Stimulated activated naive CD8-positive, alpha-beta T cell treated with anti-CD3 and anti-CD28 coated beads, Interleukin-15, amount 100 ng/mL, for 72 hours (primary cell): ENCODE measurements around the gene GUCY2D.
"Not testable (repeated sequence)": the region's sequence is repeated elsewhere in the genome, so short reads cannot be mapped to it uniquely, and the experiment has no call there.

Source experiments
- ATAC-seq: fragments of 150-1000 bp; cut with Tn5 transposase; 2 replicates; pipeline ENCODE4 v1.10.0; 2021; ENCODE audit warnings: mild to moderate bottlenecking, moderate library complexity
- DNase-seq, 2 donors: peaks; one replicate each; pipeline ENCODE4 v3.0.0; 2021 to 2022
- H3K27ac Mint-ChIP-seq, 2 donors: one replicate each; pipeline ENCODE4 v1.8.0; 2022; ENCODE audit warnings: mild to moderate bottlenecking in 2 of 2, mixed read lengths in 2 of 2, moderate library complexity in 2 of 2
- H3K27me3 Mint-ChIP-seq: one replicate; pipeline ENCODE4 v1.8.0; 2022; ENCODE audit warnings: mixed read lengths
- H3K4me1 Mint-ChIP-seq: one replicate; pipeline ENCODE4 v1.8.0; 2022; ENCODE audit warnings: mild to moderate bottlenecking, mixed read lengths
- H3K4me3 Mint-ChIP-seq, 2 donors: one replicate each; pipeline ENCODE4 v1.8.0; 2022; ENCODE audit warnings: mild to moderate bottlenecking in 2 of 2, mixed read lengths in 2 of 2, moderate library complexity in 1 of 2
- H3K9me3 Mint-ChIP-seq, 2 donors: one replicate each; pipeline ENCODE4 v1.8.0; 2022; ENCODE audit warnings: mixed read lengths in 2 of 2

Gene GUCY2D

DNA sequence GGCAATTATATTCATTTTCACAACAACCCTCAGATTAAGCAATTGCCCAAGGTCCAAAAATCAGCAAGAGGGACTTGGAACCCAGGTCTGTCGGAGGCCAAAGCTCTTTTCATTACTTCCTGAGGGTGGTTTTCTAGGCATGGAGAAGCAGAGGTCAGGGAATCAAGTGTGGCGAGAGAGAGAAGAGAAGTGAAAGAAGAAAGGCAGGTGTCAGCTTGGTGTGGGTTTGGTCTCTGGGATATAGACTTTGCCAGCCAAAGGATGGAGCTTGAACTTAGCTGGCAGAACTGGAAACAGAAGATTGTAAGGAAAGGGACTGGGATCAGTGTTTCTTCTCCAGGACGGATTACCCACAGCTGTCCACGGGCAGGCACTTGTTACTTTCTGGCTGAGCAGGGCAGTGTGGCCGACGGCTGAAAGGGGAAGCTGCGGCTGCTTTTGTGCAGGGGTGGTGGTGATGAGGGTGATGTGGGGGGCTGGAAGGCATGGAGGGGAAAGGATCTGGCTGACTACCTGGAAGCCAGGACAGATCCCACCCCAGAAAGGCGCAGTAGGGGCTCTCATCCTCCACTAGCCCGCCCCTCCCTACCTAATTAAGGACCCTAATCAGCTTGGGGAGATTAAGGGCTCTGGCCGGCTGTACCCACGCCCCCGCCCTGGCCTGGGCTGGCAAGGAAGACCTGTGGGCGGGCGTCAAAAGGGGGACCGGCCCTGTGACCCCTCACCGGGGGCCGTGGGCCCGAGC, at the start of gene GUCY2D:
GUCY2D (plus strand) TSS at position 640 of the 745 bp plus-strand sequence. CDS start 433 bp downstream, outside the sequence.
- DNase-seq = no peak
- H3K9me3 Mint-ChIP-seq = no peaks in the 10 kb centered on the region
- H3K4me1 Mint-ChIP-seq = peaks cover 12% of the 10 kb centered on the region
- H3K27me3 Mint-ChIP-seq = peaks cover 59% of the 10 kb centered on the region
- H3K27ac Mint-ChIP-seq = peak within 1 kb of the TSS in 1 of 2 donors; percentile 83
- ATAC-seq = no peak
- peak within 1 kb of the TSS; percentile 33 to 51 for H3K4me3 Mint-ChIP-seq

DNA sequence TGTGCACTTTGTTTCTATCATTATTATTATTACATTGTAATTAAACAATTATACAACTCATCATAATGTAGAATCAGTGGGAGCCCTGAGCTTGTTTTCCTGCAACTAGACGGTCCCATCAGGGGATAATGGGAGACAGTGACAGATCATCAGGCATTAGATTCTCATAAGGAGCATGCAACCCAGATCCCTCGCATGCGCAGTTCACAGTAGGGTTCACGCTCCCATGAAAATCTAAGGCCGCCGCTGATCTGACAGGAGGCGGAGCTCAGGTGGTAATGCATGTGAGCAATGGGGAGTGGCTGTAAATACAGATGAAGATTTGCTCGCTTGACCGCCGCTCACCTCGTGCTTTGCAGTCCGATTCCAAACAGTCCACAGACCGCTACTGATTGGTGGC, 49.1 kb upstream of the GUCY2D start:
- H3K27me3 Mint-ChIP-seq, H3K27ac Mint-ChIP-seq, ATAC-seq, H3K4me3 Mint-ChIP-seq, H3K9me3 Mint-ChIP-seq, DNase-seq: not testable (repeated sequence)
- peaks cover 38% of the 10 kb centered on the region for H3K4me1 Mint-ChIP-seq

DNA sequence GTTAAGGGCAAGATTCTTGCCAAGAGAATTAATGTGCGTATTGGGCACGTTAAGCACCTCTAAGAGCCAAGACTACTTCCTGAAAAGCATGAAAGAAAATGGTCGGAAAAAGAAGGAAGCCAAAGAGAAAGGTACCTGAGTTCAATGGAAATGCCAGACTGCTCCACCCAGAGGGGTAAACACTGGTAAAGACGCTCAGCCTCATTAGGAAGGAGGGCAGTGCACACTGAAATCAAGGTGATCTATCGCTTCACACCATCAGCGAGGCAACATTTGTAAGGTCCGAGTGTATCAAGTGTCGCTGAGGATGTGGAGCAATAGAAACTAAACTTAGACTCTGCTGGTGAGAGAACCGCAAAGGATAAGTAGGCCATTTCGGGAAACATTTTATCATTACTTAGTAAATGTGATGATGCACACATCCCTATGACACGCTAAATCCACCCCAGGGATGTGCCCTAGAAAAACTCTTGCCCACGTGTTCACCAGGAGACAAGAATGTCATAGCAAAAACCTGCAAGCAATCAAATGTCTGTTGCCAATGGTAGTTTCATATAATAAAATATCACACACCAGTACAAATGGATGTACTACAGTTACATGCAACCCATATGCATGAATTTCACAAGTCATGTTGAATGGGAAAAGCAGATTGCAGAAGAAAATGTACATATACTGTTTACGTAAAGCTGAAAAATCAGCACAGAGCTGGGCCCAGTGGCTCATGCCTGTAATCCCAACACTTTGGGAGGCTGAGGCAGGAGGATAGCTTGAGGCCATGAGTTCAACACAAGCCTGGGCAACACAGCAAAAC, 46.8 kb upstream of the GUCY2D start:
- DNase-seq = no peak
- no peak overlapping the region for H3K4me3 Mint-ChIP-seq
- H3K27ac Mint-ChIP-seq = peak overlapping the region in 1 of 2 donors; percentile 35
- peaks cover 38% of the 10 kb centered on the region for H3K4me1 Mint-ChIP-seq
- H3K9me3 Mint-ChIP-seq = no peaks in the 10 kb centered on the region
- H3K27me3 Mint-ChIP-seq = peaks cover 3% of the 10 kb centered on the region
- no peak for ATAC-seq

DNA sequence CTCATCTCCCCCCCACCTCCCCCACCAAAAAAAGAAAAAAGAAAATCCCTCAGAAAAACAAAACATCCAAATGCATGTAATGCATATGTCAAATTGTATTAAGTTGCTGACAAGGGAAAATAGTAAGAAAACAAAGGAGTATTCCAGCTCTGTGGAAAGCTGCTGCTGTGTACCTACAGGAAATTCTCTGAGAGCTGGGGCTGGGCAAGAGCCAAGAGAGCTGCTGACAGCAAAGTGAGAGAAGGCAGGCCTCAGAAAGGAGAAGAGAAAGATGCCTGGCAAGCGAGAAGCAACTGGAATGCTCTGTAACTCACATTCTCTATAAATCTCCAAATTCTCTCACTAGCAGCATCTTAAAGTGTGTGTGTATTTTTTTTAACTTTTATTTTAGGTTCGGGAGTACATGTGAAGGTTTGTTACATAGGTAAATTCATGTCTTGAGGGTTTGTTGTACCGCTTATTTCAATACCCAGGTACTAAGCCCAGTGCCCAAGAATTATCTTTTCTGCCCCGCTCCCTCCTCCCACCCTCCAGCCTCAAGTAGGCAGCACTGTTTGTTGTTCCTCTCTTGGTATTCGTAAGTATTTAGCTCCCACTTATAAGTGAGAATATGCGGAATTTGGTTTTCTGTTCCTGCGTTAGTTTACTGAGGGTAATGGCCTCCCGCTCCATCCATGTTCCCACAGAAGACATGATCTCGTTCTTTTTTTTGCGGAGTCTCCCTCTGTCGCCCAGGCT, 46.0 kb upstream of the GUCY2D start:
- Mint-ChIP-seq H3K27ac (no peak overlapping the region), H3K9me3 (no peaks in the 10 kb centered on the region), H3K4me1 (peaks cover 33% of the 10 kb centered on the region), H3K27me3 (peaks cover 11% of the 10 kb centered on the region), H3K4me3 (no peak overlapping the region)
- ATAC-seq = no peak
- no peak for DNase-seq

DNA sequence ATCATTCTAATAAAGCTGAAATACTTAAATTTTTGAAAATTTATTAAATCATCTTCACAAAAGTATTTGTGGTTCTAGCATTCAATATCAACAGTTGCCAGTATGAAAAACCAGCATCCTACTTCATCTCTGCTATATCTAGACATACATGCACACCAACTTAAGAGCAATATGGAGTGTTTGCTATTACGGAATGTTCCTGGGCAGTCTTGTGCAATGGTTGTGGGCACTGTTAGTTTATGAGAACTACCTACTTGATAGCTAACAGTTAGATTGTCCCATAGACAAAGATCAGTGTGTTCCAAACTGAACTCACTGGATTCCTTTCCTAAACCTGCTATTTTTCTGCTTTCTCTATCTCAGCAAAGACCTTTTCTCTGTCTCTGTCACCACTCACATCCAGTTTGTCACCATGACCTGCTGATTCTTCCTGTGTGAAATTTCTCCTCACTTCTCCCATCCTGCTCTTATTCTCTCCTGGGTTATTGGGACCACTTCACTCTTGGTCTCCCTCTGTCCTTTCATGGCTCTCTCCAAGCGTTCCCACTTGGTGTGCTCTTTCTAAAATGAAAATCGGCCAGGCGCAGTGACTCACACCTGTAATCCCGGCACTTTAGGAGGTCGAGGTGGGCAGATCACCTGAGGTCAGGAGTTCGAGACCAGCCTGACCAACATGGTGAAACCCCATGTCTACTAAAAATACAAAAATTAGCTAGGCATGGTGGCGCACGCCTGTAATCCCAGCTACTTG, 42.7 kb upstream of the GUCY2D start:
- no peak for ATAC-seq
- DNase-seq = no peak
- Mint-ChIP-seq H3K9me3 (no peaks in the 10 kb centered on the region), H3K27ac (no peak overlapping the region), H3K4me1 (peaks cover 8% of the 10 kb centered on the region), H3K27me3 (peaks cover 18% of the 10 kb centered on the region), H3K4me3 (no peak overlapping the region)

DNA sequence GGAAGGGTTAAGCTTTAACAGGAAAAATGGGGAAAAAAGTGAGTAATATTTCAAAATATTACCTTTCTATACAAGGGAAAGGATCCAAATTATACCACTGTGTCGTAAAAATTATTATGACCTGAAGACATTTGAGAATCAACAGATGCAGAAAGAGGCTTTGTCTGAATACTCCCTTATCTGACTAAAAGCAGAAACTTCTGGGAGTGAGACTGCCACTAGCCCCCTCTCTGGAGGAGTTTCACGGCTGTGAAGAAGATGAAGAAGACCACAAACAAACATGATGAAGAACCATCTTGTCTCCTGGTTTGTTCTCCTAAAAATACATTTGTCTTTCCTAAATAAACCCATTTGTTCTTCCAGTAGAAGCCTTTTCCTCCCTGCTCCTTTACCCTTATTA, 41.0 kb upstream of the GUCY2D start:
- H3K27ac Mint-ChIP-seq = no peak overlapping the region
- DNase-seq (no peak), ATAC-seq (no peak)
- H3K9me3 Mint-ChIP-seq = no peaks in the 10 kb centered on the region
- H3K4me1 Mint-ChIP-seq = no peaks in the 10 kb centered on the region
- peaks cover 18% of the 10 kb centered on the region for H3K27me3 Mint-ChIP-seq
- no peak overlapping the region for H3K4me3 Mint-ChIP-seq

DNA sequence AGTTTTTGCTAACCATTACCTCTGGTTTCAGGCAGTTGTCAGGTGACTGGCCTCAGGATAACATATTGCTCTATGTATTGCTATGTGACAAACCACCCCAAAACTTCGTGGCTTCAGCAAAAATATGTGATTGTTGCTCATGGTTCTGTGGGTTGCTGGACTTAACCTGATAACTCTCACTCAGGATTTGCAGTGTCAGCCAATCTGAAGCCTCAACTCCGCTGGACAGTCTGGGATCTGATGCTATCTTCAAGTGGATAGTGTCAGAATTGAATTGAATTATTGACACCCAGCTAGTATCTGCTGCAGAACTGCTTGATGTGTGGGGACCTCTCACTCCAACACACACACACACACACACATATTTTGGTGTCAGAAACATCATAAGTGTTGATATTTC, 34.7 kb upstream of the GUCY2D start:
- Mint-ChIP-seq H3K9me3 (no peaks in the 10 kb centered on the region), H3K4me1 (no peaks in the 10 kb centered on the region), H3K27me3 (peaks cover 7% of the 10 kb centered on the region), H3K27ac (peak overlapping the region in 1 of 2 donors; percentile 40), H3K4me3 (no peak overlapping the region)
- DNase-seq = no peak
- no peak for ATAC-seq

DNA sequence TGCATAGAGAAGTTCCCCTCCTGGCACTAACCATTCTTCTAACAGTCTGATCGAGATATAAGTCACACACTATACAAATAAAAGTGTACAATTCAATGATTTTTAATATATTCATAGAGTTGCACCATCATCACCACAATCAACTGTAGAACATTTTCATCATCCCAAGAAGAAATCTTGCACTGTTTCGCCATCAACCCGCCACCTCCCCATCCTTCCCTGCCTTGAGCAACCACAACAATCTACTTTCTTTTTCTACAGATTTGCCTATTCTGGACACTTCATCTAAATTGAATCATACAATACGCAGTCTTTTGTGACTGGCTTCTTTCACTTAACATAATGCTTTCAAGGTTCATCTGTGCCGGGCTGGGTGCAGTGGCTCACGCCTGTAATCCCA, 33.0 kb upstream of the GUCY2D start:
- ATAC-seq (no peak), DNase-seq (no peak)
- Mint-ChIP-seq H3K27ac (no peak overlapping the region), H3K4me3 (no peak overlapping the region), H3K4me1 (no peaks in the 10 kb centered on the region), H3K27me3 (peaks cover 7% of the 10 kb centered on the region), H3K9me3 (peaks cover 3% of the 10 kb centered on the region in 2 donors)

DNA sequence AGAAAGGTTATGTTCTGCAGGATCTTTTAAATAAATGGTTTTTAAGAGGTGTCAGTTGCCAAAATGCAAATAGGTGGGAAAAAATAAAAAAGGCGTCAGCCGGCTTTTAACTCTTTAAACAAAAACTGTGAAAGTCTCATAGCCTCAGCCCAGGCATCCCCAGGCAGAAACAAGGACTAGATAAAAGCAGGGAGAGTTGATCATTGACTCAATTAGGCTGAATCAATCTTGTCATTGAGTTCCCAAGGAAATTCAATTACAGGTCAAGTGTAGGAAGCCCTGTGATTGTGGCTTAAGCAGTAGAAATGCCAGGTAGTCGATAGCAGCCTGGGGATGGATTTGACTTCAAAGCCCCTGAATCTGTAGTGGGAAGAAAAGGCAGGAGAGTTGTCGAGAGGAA, 30.8 kb upstream of the GUCY2D start:
- Mint-ChIP-seq H3K9me3 (peaks cover 11 to 19% of the 10 kb centered on the region in 2 donors), H3K27ac (peak overlapping the region in 1 of 2 donors; percentile 65), H3K27me3 (peaks cover 7% of the 10 kb centered on the region), H3K4me1 (no peaks in the 10 kb centered on the region), H3K4me3 (no peak overlapping the region)
- no peak for DNase-seq
- no peak for ATAC-seq

DNA sequence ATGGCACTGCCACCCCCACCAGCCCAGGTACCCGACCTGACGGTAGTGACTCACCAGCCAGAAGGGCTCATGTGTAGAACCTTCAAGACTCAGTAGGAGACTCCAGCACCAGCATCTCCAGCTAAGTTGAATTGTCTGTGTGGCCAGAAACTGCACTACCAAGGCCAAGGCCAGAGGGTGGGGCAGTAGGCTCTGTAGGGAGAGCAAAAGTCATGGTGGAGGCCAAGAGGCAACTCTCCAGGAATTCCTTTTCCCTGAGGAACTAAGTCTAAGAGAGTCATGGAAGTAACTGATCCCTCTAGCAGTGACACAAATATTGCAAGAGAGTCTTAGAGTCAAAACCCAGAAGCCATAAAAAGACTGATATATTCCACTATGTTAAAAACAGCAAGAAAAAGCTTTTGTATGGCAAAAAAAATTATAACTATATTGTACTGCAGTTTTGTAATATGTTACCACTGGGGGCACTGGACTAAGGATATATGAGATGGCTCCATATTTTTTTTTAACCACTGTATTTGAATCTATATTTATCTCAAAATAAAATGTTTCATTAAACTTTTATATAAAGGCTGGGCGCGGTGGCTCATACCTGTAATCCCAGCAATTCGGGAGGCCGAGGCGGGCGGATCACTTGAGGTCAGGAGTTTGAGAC, 30.2 kb upstream of the GUCY2D start:
- no peak for ATAC-seq
- DNase-seq = no peak
- Mint-ChIP-seq H3K4me1 (no peaks in the 10 kb centered on the region), H3K4me3 (no peak overlapping the region), H3K27me3 (peaks cover 7% of the 10 kb centered on the region), H3K9me3 (peaks cover 11 to 19% of the 10 kb centered on the region in 2 donors), H3K27ac (no peak overlapping the region)

DNA sequence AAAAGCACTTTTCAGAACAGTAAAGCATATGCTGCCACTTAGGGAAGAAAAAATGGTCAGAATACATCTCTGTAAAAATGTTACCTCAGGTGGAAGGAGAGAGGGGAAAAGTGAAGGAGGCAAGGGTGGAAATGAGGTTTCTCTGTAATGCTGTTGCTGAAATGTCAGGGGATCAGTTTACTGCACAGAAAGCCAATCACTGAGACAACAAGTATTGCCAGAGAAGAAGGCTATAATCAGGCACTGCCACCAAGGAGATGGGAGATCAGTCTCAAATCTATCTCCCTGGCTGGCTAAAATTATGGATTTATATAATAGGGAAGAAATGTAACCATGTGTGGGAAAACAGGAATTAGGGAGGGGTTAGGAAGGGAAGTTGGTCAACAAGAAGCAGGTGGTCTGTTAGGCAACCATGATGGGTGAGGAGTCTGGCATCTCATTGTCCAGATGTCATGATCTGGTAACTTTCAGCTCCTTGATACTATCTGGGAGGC, 27.7 kb upstream of the GUCY2D start:
- no peak for ATAC-seq
- peaks cover 7% of the 10 kb centered on the region for H3K27me3 Mint-ChIP-seq
- no peak overlapping the region for H3K27ac Mint-ChIP-seq
- no peaks in the 10 kb centered on the region for H3K4me1 Mint-ChIP-seq
- no peak overlapping the region for H3K4me3 Mint-ChIP-seq
- DNase-seq = no peak
- H3K9me3 Mint-ChIP-seq = peaks cover 11 to 19% of the 10 kb centered on the region in 2 donors

DNA sequence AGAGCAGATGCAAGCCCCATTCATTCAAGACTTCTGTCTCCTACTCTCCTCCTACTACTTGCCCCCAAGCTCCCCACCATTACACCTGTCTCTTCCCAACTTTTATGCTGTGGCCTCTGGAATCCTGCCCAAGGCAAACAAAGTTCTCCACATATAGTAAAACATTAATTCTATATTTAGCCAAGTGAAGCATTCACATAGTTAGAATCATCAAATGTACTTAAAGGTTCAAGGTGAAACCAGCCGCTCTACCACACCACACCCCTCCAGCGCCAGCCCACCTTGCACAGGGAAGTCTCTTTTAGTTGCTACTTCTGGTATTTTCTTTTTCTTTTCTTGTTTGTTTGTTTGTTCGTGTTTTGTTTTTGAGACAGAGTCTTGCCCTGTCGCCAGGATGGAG, 25.4 kb upstream of the GUCY2D start:
- ATAC-seq = no peak
- no peaks in the 10 kb centered on the region for H3K4me1 Mint-ChIP-seq
- no peak for DNase-seq
- peaks cover 11 to 19% of the 10 kb centered on the region in 2 donors for H3K9me3 Mint-ChIP-seq
- H3K4me3 Mint-ChIP-seq = no peak overlapping the region
- peaks cover under 1% of the 10 kb centered on the region for H3K27me3 Mint-ChIP-seq
- no peak overlapping the region for H3K27ac Mint-ChIP-seq

DNA sequence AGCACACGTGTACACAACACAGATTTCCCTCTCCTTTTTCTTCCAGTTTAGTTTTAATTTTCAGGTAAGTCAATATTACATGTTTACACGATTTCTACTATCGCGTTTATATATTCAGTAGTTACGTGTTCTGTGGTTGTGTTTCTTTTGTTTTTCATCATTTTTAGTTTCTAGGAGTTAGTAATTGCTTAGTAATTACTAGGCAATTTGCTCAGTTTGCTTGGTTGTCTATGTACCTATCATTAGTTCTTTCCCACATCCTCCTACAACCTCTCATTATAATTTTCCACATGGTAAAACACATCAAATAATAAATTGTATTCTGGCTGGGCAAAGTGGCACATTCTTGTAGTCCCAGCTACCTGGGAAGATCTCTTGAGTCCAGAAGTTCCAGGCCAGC, 24.6 kb upstream of the GUCY2D start:
- ATAC-seq (no peak), DNase-seq (no peak)
- H3K4me1 Mint-ChIP-seq = no peaks in the 10 kb centered on the region
- H3K27me3 Mint-ChIP-seq = no peaks in the 10 kb centered on the region
- H3K27ac Mint-ChIP-seq = no peak overlapping the region
- no peak overlapping the region for H3K4me3 Mint-ChIP-seq
- peaks cover 11 to 19% of the 10 kb centered on the region in 2 donors for H3K9me3 Mint-ChIP-seq

DNA sequence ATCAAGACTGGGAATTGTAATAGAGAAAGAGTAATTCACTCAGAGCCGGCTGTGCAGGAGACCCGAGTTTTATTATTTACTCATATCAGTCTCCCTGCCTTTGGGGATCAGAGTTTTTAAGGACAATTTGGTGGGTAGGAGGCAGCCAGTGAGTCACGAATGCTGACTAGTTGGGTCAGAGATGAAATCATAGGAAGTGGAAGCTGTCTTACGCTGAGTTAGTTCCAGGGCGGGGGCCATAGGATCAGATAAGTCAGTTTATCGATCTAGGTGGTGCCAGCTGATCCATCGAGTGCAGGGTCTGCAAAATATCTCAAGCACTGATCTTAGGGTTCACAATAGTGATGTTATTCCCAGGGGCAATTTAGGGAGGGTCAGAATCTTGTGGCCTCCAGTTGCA, 20.2 kb upstream of the GUCY2D start:
- ATAC-seq = no peak
- Mint-ChIP-seq H3K4me3 (no peak overlapping the region), H3K4me1 (no peaks in the 10 kb centered on the region), H3K27me3 (no peaks in the 10 kb centered on the region), H3K9me3 (no peaks in the 10 kb centered on the region), H3K27ac (no peak overlapping the region)
- no peak for DNase-seq

DNA sequence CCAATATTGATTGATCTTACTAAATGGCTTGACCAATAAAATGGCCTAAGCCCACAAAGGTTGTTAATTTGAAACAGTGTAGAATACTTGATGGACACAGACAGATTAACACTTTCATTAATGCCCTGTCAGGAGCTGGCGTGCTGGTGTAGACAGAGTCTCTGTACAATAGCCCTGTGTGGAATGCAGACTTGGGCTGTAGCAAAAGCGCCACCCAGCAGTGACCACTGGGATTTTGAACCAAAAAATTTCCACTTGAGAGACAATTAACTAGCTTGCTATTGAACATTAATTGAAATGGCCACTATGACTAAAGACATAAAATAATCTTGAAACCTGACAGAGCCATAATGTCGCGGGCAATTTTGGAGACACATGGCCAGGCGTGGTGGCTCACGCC, 19.7 kb upstream of the GUCY2D start:
- Mint-ChIP-seq H3K9me3 (no peaks in the 10 kb centered on the region), H3K4me3 (no peak overlapping the region), H3K27ac (no peak overlapping the region), H3K4me1 (no peaks in the 10 kb centered on the region), H3K27me3 (peaks cover 3% of the 10 kb centered on the region)
- no peak for DNase-seq
- ATAC-seq = no peak
